ENCODE results near the gene LAPTM4A.

The LAPTM4A gene

GRCh38 chr2:20019747-20020146, 31.7 kb downstream of the LAPTM4A start:
- no peak for DNase-seq (ENCODE audit: low read depth)

GRCh38 chr2:20018601-20019152, 32.8 kb downstream of the LAPTM4A start:
- DNase-seq (ENCODE audit: low read depth), result no peak

GRCh38 chr2:20016346-20016745, 35.1 kb downstream of the LAPTM4A start:
- DNase-seq (ENCODE audit: low read depth), result no peak

- DNase-seq (ENCODE audit: low read depth), result peak; percentile 42
Observed at GRCh38 chr2:20015482-20016083, 35.8 kb downstream of the LAPTM4A start.

- no peak for DNase-seq (ENCODE audit: low read depth)
Observed at GRCh38 chr2:20013126-20013849, 38.1 kb downstream of the LAPTM4A start.

- DNase-seq (ENCODE audit: low read depth), result peak; percentile 21
Observed at GRCh38 chr2:20012282-20013125, 38.9 kb downstream of the LAPTM4A start, which contains the start of gene MATN3. Gene MATN3 (minus strand): TSS chr2:20012668. CDS start chr2:20012631, 37 bp downstream.

GRCh38 chr2:20012032-20012281, 39.5 kb downstream of the LAPTM4A start:
- DNase-seq (ENCODE audit: low read depth), result no peak

- DNase-seq (ENCODE audit: low read depth), result no peak
Observed at GRCh38 chr2:20011276-20012031, 40.0 kb downstream of the LAPTM4A start.

GRCh38 chr2:20008703-20009102, 42.7 kb downstream of the LAPTM4A start:
- no peak for DNase-seq (ENCODE audit: low read depth)

GRCh38 chr2:20005891-20006470, 45.4 kb downstream of the LAPTM4A start:
- DNase-seq (ENCODE audit: low read depth), result no peak

GRCh38 chr2:20005067-20005627, 46.3 kb downstream of the LAPTM4A start:
- no peak for DNase-seq (ENCODE audit: low read depth)

GRCh38 chr2:20001361-20001863, 50.0 kb downstream of the LAPTM4A start:
- DNase-seq (ENCODE audit: low read depth), result no peak

- DNase-seq (ENCODE audit: low read depth), result no peak
Observed at GRCh38 chr2:19993731-19994130, 57.7 kb downstream of the LAPTM4A start.

- DNase-seq (ENCODE audit: low read depth), result no peak
Observed at GRCh38 chr2:19991895-19992294, 59.5 kb downstream of the LAPTM4A start.

GRCh38 chr2:19990416-19990728, 61.1 kb downstream of the LAPTM4A start:
- DNase-seq (ENCODE audit: low read depth), result no peak

- DNase-seq (ENCODE audit: low read depth), result peak; percentile 83
Observed at GRCh38 chr2:19989667-19990415, 61.6 kb downstream of the LAPTM4A start, which contains the start of gene WDR35. Gene WDR35 (minus strand): TSS chr2:19990105. CDS start chr2:19990015, 90 bp downstream.

GRCh38 chr2:19989342-19989666, 62.1 kb downstream of the LAPTM4A start:
- no peak for DNase-seq (ENCODE audit: low read depth)

GRCh38 chr2:19988600-19988999, 62.8 kb downstream of the LAPTM4A start:
- DNase-seq (ENCODE audit: low read depth), result no peak

GRCh38 chr2:19987936-19988335, 63.5 kb downstream of the LAPTM4A start:
- DNase-seq (ENCODE audit: low read depth), result no peak
